Islet of Langerhans (tissue), 1 donor: ENCODE data around the gene AUTS2.

Source experiments
- FAIRE-seq: peaks from one replicate; lab custom pipeline; 2011; peaks lifted over from hg19 to GRCh38; lab: Jason Lieb, UNC

AUTS2 gene

GRCh38 chr7:70512144-70512543 is 913.9 kb downstream of the AUTS2 start:
- no peak for FAIRE-seq

DNA sequence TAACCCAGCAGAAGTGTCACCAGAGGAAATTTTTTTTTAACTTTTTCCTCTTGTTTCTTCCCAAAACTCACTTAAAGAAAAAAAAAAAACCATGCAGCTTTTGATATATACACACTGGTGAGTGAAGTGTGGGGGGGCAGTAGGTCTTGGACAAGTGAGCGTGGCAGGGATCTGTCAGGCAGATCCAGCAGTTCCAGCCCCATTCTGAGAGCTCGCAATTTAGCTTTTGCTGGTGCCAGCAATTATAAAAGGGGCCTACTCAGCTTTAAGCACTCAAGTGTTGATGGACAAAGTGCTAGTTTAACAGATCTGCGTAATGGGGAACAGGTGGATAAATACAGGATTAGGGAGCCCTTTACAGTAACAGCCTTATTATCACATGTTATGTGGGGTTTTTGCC is 914.5 kb downstream of the AUTS2 start:
- FAIRE-seq = no peak

GRCh38 chr7:70520611-70521010 is 922.3 kb downstream of the AUTS2 start:
- FAIRE-seq = no peak

DNA sequence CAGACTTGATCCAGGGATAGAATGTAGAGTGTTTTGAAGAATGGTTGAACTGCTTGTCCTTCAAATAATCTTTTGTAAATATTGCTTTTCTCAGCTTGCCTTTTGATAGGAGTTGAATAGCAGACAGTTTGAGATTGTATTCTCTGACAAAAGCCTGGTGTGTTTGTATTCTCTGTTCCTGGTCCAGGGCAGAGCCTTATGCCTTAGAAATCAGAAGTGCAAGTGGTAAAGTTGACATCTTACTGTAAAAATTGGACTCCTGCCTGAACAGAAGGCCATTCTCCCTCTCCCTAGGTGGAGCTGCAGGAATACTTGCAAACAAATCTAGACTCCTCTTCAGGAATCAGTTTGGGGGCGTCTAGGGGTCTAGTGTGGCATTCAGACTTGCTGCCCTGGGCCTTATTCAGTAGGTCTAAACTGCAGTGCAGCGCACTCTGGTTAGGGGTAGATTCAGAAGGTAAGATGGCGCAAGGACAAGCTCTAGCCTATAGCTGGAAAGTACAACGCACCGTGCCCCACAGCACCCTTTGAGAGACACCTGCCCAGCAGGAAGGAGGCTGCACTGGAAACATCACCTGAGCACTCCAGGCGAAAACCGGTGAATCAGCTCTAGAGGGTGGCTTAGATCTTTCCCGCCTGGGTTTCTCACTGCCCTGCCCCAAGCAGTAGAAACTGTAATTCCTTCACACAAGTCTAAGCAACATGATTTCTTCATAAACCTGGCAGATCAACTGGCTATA is 925.1 kb downstream of the AUTS2 start:
- no peak for FAIRE-seq

DNA sequence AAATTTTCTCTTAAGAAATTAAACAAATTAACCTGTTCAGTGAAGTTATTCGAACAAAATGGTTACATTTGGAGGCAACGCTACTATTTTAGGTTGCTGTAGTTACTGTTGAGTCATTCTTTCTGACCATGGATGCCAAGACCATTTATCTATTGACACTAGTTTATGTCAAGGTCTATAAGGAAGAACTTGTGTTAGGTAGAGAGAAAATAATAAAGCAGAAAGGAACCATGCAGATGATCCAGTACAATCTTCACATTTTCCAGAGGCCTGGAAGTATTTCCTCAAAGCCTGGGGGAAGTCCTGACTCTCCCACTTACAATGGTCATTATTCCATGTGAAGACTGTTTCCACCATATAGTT is 925.7 kb downstream of the AUTS2 start:
- no peak for FAIRE-seq

DNA sequence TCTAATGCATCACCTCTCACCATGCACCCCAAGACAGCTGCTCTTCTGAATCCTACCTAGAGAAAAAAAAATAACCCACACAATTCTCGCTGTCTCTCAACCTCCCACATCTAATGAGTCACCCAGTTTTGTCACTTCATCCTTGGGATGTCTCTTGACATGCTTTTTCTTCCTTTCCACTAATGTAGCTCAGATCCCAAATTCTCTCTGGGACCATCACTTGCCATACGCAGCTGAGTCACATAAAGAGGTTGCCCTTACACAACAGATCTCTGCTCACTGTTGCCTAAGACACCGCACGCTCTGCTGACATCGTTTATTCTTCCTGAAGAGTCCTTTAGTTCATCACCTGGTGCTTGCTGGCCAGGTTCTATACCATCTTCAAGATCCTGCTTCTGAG is 927.7 kb downstream of the AUTS2 start:
- no peak for FAIRE-seq

- FAIRE-seq = no peak
These were observed 929.3 kb downstream of the AUTS2 start for GRCh38 chr7:70527520-70528115.

GRCh38 chr7:70529436-70529835 is 931.2 kb downstream of the AUTS2 start:
- FAIRE-seq = no peak

DNA sequence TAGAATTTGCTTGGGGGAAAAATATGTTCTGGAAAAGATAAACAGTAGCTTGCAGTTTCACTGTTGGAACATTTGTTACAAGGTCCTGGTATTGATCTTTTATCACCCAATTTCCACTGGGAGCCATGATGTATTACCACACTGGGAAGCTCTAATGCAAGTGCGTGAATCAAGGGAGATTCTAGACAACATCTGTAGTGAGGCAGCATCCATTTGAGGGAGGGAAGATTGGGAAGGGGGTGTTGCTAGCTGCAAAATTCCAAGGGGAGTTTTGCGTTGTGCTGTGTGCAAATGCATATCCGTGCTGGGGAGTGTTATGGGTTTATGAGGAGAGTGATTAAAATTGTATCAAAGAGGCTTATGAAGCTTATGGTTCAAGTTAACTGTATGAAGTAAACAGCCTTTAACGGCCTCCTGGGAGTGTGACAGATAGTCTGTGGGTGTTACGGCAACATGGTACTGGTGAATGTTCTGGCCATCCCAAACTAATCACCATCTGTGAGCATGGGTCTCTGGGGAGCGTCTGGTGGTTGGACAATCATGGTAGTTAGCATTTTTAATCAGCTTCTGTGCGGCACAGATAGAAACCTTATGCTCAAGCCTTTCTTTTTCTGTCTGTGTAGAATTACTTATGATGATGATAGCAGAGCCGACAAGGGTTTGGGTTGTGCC is 931.8 kb downstream of the AUTS2 start:
- FAIRE-seq = no peak

- no peak for FAIRE-seq
These were observed 935.3 kb downstream of the AUTS2 start for GRCh38 chr7:70533614-70534013.

GRCh38 chr7:70539205-70539604 is 940.9 kb downstream of the AUTS2 start:
- no peak for FAIRE-seq

- no peak for FAIRE-seq
These were observed 941.3 kb downstream of the AUTS2 start for GRCh38 chr7:70539617-70540016.

DNA sequence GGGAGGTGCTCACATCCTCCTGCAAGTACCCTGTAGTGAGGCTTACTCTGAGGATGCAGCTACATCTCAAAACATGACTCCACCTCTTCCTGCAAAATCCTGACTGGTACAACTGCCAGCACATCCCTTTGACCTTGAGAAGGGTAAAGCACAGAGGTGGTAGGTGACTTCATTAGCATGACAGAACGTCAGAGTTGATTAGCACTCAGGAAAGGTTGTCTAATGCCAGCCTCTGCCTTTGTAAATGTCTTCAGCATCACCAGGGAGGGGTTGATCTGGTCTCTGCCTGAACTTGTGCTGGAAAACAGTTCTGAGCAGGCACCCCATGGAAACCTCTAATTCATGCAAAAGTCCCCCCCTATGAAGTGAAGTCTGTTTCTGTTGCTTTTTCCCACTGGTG is 942.4 kb downstream of the AUTS2 start:
- FAIRE-seq = no peak

DNA sequence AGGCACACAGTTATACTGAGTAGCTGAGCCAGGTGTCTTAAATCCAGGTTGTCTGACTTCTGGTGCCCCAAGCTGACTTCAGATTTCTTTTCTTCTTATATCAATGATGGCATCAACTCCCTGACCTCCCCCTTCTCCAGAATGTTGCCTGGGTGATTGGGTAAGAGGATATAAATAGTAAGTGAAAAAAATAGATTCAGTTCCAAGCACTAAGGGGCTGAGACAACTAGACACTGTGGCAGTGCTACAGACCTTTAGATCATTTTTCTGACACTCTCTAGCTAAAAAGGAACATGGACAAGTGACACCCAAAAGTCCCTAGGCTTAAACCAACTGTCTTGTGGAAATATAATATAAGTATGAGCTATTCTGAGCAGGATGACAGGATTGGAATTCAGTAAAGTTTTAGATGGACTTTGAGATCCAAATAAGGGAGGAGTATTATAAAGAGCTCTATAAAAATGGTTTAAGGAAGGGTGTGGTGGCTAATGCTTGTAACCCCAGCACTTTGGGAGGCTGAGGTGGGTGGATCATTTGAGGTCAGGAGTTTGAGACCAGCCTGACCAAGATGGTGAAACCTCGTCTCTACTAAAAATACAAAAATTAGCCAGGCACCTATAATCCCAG is 944.6 kb downstream of the AUTS2 start:
- FAIRE-seq = no peak

- no peak for FAIRE-seq
These were observed 945.7 kb downstream of the AUTS2 start for GRCh38 chr7:70544016-70544415.

DNA sequence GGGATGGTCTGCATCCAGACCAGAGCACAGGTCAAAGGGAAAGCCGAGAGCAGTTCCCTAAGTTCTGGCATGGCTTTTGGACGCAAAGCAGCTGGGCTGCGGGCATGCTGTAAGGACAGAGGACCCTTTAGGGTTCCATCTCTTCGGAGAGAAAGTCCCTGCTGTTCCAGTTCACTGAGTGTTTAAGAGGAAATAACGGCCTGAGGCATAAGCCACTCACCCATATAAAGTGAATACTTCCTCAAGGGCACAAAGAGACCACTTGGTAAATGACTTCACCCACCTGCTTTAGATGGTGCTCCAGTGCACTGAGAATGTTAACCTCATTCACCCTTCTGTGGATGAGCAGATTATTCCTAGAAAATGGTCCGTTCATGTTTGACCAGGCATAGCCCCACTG is 946.9 kb downstream of the AUTS2 start:
- FAIRE-seq = no peak

- FAIRE-seq = no peak
These were observed 953.9 kb downstream of the AUTS2 start for GRCh38 chr7:70552141-70552540.

GRCh38 chr7:70553364-70553763 is 955.1 kb downstream of the AUTS2 start:
- FAIRE-seq = no peak

GRCh38 chr7:70554646-70555045 is 956.4 kb downstream of the AUTS2 start:
- FAIRE-seq = no peak

- no peak for FAIRE-seq
These were observed 958.5 kb downstream of the AUTS2 start for GRCh38 chr7:70556761-70557160.

GRCh38 chr7:70557338-70557737 is 959.1 kb downstream of the AUTS2 start:
- no peak for FAIRE-seq

GRCh38 chr7:70559815-70560214 is 961.5 kb downstream of the AUTS2 start:
- no peak for FAIRE-seq

GRCh38 chr7:70563960-70564359 is 965.7 kb downstream of the AUTS2 start:
- FAIRE-seq = no peak
